COLO668 (cell line): Measurements from ENCODE around the gene CAMTA1.

Source experiments
- DNase-seq: peaks from one replicate; lab custom pipeline; 2025; ENCODE audit not compliant: unreplicated experiment; lab: John Stamatoyannopoulos, UW

The CAMTA1 gene

DNA sequence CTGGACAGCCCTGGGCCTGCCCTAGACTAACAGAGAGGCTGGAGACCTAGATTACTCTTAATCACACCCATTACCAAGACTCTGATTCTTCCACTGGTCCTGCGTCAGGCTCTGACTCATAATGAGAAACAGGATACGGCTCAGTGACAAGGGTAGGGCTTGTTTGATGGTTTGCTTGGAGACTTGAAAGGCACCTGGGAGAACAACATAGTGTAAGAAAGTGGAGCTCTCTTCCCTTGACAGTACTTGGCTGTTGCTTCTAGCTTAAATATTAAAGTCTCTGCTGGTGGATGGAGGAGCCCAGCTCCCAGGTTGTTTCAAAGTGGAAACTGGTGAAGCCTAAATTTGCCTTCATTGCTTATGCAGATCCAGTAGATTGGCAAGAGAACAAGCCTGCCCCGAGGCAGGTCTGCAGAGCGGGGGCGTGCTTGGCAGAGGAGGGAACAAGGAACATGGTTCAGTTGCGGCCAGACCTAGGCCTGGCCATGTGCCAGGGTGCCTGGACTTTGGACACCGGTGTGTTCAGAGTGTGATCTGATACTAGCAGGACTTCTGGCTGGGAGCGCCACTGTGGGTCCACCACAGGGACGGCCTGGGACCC lies 480.6 kb downstream of the CAMTA1 start:
- peak; percentile 100 for DNase-seq

DNA sequence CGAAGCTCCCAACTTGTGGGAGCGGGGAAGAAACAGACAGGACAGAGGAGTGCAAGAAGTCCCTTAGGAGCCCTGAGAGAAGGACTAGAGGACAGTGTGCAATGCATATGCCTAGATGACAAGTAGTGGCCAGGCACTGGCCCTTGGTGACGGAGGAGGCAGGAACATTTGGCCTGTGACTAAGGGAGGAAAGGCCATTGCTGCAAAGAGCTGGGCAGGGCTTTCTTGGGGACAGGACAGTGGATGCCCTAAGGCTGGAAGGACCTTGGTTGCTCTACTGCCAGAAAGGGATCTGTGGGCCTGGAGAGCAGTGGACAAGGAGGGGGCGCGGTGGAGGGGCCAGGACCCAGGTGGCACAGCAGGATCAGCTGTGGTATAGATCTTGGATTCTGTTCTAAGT lies 481.3 kb downstream of the CAMTA1 start:
- peak; percentile 57 for DNase-seq

GRCh38 chr1:7267493-7267892 lies 482.2 kb downstream of the CAMTA1 start:
- DNase-seq: peak; percentile 82

DNA sequence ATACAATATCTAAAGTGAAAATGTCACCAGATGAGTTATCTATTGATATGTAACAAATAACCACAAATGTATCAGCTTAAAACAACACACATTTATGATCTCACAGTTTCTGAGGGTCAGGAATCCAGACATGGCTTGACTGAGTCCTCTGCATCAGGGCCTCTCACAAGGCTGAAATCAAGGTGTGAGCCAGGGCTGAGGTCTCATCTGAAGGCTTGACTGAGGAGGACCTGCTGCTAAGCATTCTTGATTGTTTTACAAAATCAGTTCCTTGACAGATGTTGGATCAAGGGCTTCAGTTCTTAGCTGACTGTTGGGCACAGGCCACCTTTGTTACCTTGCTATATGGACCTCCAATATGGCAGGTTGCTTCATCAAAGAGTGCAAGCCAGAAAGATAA lies 483.7 kb downstream of the CAMTA1 start:
- no peak for DNase-seq

DNA sequence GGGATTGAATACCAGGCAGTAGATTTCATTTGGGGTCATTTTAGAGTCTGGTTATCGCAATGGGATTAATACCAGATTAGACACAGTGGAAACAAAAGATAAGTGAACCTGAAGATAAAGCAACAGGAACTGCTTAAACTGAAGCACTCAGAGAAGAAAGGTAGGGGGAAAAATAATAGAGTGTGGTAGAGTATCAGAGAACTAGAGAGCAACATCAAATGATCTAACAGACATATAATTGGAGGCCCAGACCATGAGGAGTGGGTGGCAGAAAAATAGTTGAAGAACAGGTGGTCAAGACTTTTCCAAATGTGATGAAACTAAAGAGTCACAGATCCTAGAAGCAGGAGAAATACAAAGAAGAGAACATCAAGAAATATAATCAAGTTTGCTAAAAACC lies 484.3 kb downstream of the CAMTA1 start:
- DNase-seq: no peak

GRCh38 chr1:7274256-7274655 lies 489.0 kb downstream of the CAMTA1 start:
- DNase-seq: no peak

GRCh38 chr1:7278045-7278444 lies 492.8 kb downstream of the CAMTA1 start:
- DNase-seq: peak; percentile 97

DNA sequence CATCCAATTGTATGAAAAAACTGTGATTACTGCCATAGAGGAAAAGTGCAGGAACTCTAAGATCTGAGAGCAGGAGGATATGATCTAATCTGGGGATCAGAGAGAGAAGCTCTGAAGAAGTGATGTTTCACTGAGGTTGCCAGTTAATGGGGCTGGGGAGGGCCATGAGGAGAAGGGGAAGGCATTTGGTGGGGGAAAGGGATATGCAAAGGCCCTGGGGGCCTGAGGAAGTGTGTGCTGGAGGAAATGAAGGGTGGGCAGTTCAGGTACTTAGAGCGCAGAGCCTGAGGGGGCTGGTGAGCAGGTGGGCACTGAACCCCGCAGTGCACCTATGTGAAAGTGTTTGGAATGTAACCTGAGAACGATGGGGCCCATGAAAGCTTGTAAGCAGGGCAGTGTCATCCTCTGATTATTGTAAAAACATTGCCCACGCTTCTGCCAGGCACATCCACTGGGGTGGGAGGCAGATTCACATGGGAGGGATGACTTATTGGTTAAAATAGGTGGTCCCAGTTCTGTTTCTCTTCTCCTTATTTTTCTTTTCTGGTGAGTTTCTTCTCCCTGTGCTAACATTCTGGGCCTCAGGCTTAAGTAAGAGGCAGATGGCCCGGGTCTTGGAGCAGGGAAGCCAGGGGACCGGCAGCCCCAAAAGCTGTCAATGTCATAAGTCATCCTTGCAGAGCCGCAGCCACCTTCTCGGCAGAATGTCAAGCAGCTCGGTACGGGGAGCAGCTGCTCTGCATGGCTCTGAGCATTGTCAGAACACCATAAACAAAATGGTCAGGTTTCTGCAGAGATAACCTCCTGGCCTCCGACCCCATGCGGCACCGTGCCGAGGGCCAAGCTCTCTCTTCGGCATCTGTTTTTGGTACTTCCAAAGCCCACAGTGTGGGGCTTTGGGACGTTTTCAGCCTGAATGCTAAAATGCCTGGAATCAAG lies 493.8 kb downstream of the CAMTA1 start:
- DNase-seq: peak; percentile 89

DNA sequence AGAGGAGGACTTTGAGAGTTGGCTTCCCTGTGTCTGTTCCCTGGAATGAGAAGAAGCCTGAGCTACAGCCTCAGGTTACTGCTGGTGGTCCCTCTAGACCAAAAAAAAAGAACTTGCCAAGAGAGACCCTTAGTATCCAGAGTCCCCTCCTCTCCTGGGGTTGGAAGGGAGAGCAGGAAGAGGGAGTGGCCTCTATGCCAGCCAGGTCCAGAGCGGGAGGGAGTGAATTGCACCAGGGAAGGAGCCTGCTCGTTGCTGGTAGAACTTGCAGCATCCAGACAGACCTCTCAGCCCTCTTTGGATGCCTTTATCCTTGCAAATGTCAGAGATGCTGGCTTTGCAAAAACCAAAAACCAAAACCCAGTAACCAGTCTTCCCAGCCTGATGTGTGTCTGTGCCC lies 494.5 kb downstream of the CAMTA1 start:
- DNase-seq: peak; percentile 72

DNA sequence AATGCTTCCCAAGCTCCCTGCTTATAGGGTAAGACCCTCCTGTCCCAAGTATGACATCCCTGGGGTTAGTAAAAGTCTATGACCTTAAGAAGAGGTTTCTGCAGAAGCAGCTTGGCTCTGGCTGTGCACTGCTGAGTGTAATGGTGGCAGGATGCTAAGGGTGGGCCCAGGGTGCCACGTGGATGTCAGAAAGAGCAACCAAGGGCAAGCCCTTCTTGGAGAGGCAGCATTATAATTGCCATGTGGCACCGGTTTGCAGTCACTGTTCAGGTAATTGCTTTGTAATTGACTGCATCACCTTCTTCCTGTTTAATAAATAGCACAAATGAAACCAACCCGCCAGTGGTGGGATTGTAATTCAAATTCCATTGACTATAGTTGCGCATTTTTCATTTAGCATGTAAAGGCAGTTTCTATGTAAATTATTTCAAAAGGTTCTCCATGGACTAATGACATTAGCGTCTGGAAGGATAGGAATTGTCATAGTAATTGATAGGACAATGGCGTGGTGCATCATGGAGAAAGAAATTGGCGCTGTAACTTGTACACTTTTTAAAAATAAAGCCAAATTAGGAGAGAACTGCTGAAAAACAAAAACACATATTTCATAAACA lies 495.2 kb downstream of the CAMTA1 start:
- DNase-seq: no peak

GRCh38 chr1:7281821-7282220 lies 496.6 kb downstream of the CAMTA1 start:
- no peak for DNase-seq

- no peak for DNase-seq
Observed at GRCh38 chr1:7284839-7285435, 499.7 kb downstream of the CAMTA1 start.

- DNase-seq: no peak
Observed at GRCh38 chr1:7285856-7286454, 500.7 kb downstream of the CAMTA1 start.

- DNase-seq: no peak
Observed at GRCh38 chr1:7287013-7287412, 501.8 kb downstream of the CAMTA1 start.

DNA sequence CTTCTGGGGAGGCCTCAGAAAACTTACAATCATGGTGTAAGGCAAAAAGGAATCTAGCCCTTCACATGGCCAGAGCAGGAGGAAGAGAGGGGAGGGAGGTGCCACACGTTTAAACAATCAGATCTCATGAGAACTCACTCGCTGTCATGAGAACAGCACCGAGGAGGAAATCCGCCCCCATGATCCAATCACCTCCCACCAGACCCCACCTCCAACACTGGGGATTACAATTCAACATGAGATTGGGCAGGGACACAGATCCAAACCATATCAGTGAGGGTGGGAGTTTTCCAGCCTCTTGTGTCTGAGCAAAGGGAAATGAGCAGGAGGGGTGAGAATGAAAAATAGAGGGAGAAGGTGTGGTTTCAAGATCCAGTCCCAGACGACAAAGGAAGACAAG lies 503.7 kb downstream of the CAMTA1 start:
- no peak for DNase-seq

DNA sequence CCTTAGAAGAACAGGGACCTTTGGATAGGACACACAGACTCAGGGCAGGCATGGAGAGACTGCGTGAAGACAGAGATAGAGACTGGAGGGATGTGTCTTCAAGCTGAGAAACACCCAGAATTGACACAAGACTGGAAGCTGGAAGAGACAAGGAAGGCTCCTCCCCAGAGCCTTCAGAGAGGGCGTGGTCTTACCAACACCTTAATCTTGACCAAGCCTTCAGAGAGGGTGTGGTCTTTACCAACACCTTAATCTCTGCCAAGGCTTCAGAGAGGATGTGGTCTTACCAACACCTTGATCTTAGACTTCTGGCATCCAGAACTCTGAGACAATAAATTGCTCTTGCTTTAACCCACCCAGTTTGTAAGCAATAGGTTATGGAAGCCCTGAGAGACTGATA lies 504.4 kb downstream of the CAMTA1 start:
- DNase-seq: no peak

DNA sequence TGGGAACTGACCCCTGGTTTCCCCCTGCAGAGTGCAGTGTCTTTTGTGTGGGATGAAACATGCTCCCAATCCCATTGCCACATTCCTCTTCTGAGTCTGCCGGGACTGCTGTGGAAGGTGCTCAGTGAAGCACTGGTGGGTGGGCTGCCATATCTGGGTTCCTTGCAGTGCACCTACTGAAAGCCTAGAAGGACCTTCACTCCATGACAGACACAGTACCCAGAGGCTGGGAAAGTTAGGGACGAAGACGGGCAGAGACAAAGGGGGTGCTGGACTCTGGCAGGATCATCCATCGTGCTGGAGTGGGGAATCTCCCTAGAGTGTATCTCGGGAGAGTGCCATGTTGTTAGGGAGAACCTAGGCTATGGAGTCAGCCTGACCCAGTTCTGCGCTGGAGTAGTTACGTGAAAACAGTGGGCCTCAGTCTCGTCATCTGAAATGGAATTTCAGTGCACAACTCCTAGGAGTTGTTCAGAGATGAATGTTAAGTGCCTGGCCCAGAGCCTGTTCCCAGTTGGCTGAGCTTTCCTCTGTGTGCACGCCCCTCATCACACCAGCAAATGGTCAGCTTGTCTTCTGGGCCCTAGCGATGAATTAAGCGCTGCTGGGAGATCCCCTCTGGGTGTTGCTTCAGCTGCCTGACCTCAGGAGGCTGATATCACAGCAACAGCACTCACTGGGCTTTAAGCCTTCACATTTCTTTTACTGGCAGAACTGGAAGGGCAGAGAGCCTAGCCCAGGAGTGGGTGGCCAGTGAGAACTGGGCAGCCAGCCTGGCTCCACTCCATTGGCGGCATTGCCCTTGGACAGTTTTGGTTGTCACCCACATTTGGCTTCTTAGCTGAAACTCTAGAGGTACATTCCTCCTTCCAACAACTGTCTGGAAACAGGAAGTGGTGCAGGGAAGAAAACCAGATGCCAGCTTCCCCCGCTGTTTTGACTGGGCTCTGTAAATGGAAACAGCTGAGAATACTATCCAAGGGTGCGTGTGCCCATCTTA lies 506.0 kb downstream of the CAMTA1 start:
- DNase-seq: no peak

- DNase-seq: no peak
Observed at GRCh38 chr1:7292036-7292681, 506.9 kb downstream of the CAMTA1 start.

GRCh38 chr1:7292714-7293419 lies 507.6 kb downstream of the CAMTA1 start:
- DNase-seq: no peak
